HCT116 (cell line): ENCODE measurements around the gene PHF21A.

Source experiments
- CEBPB ChIP-seq: IDR thresholded peaks from 2 replicates; pipeline ENCODE4 v1.6.1; 2012; ENCODE audit warnings: low read depth
- CTCF ChIP-seq, 3 experiments: fragments of 200-600 bp in 1 of 3; sonication (generic) in 1 of 3; IDR thresholded peaks in 2 of 3; conservative IDR thresholded peaks in 1 of 3; 2 replicates each; pipeline ENCODE4 v1.5.1; 2012 to 2017; ENCODE audit warnings: low read depth in 2 of 3, low read length in 2 of 3, antibody characterized with exemption in 1 of 3, borderline replicate concordance in 1 of 3, control low read depth in 1 of 3, mild to moderate bottlenecking in 1 of 3, mixed read lengths in 1 of 3, mixed run types in 1 of 3, moderate library complexity in 1 of 3; ENCODE audit not compliant: insufficient read depth in 1 of 3
- EZH2 ChIP-seq: fragments of 200-600 bp; sonication (generic); IDR thresholded peaks from 2 replicates; pipeline ENCODE4 v1.6.1; 2017; ENCODE audit warnings: antibody characterized with exemption, mixed run types
- EZH2phosphoT487 ChIP-seq: fragments of 200-600 bp; IDR thresholded peaks from 2 replicates; pipeline ENCODE4 v1.6.1; 2018; ENCODE audit warnings: antibody characterized with exemption, borderline replicate concordance
- POLR2A ChIP-seq: IDR thresholded peaks from 2 replicates; pipeline ENCODE4 v1.7.0; 2011; ENCODE audit warnings: borderline replicate concordance; ENCODE audit not compliant: insufficient read depth, insufficient read length; ENCODE audit errors: extremely low read depth
- RAD21 ChIP-seq: IDR thresholded peaks from 2 replicates; pipeline ENCODE4 v1.6.1; 2012; ENCODE audit warnings: low read depth, mild to moderate bottlenecking
- REST ChIP-seq: IDR thresholded peaks from 2 replicates; pipeline ENCODE4 v1.6.1; 2012; ENCODE audit warnings: low read depth
- SIN3A ChIP-seq: IDR thresholded peaks from 2 replicates; pipeline ENCODE4 v1.6.1; 2012; ENCODE audit warnings: low read depth
- SP1 ChIP-seq: IDR thresholded peaks from 2 replicates; pipeline ENCODE4 v1.6.1; 2012; ENCODE audit warnings: low read depth
- YY1 ChIP-seq: IDR thresholded peaks from 2 replicates; pipeline ENCODE4 v1.6.1; 2011; ENCODE audit warnings: low read length, low read depth, moderate library complexity, mild to moderate bottlenecking; ENCODE audit not compliant: insufficient replicate concordance; ENCODE audit errors: extremely low read depth

GRCh38 chr11:45993531-45994001 is 127.7 kb downstream of the PHF21A start:
- TF ChIP-seq CTCF (IDR thresholded peaks at IDR 0.05 in 2 of 3, conservative IDR thresholded peaks at IDR 0.05 in 1 of 3; ENCODE audit: borderline replicate concordance in 1 of 3, insufficient read depth in 1 of 3, low read depth in 2 of 3, low read length in 2 of 3) (no peak), POLR2A (no peak), EZH2 (no peak), EZH2phosphoT487 (no peak), SP1 (no peak), SIN3A (no peak), REST (no peak), RAD21 (no peak), CEBPB (no peak), YY1 (no peak)
